Progenitor cell of endocrine pancreas (in vitro differentiated cells): ENCODE measurements around the gene NXPH4. TPM values are rescaled to one million over a fixed set of nuclear protein-coding genes. Genes with fewer than 3 reads are reported as not detected.
A peak's percentile ranks its signal among the peaks of the same experiment; 100 is the strongest.

Experiments used
- DNase-seq: peaks from one replicate; pipeline ENCODE4 v3.0.0; 2021; ENCODE audit warnings: low spot score; ENCODE audit not compliant: unreplicated experiment
- H3K27ac Mint-ChIP-seq: 2 replicates; pipeline ENCODE4 v1.8.0; 2021; ENCODE audit warnings: mild to moderate bottlenecking, moderate library complexity, mixed read lengths
- H3K27me3 Mint-ChIP-seq: 2 replicates; pipeline ENCODE4 v1.8.0; 2021; ENCODE audit warnings: mixed read lengths
- H3K36me3 Mint-ChIP-seq: 2 replicates; pipeline ENCODE4 v1.8.0; 2022; ENCODE audit warnings: mixed read lengths; ENCODE audit not compliant: insufficient read depth
- H3K4me1 Mint-ChIP-seq: 2 replicates; pipeline ENCODE4 v1.8.0; 2021; ENCODE audit warnings: low read depth, mixed read lengths
- H3K4me3 Mint-ChIP-seq: 2 replicates; pipeline ENCODE4 v1.8.0; 2021; ENCODE audit warnings: low read depth, mild to moderate bottlenecking, moderate library complexity, mixed read lengths
- H3K9me3 Mint-ChIP-seq: 2 replicates; pipeline ENCODE4 v1.8.0; 2021; ENCODE audit warnings: low read depth, mixed read lengths
- total RNA-seq: library from RNA; stranded (reverse); gene quantifications from 2 replicates; pipeline ENCODE4 v1.2.1, GENCODE V29; 2021
- TF ChIP-seq, protein P1 (sequence below): fragments of 200-600 bp; sonication (generic); IDR thresholded peaks from one replicate; pipeline ENCODE4 v1.5.0; 2021; ENCODE audit warnings: antibody characterized with exemption, mild to moderate bottlenecking; ENCODE audit not compliant: unreplicated experiment

NXPH4 gene
- total RNA-seq, 1 donor from 2014 or later: 2.0 TPM

- TF ChIP-seq, protein P1, sequence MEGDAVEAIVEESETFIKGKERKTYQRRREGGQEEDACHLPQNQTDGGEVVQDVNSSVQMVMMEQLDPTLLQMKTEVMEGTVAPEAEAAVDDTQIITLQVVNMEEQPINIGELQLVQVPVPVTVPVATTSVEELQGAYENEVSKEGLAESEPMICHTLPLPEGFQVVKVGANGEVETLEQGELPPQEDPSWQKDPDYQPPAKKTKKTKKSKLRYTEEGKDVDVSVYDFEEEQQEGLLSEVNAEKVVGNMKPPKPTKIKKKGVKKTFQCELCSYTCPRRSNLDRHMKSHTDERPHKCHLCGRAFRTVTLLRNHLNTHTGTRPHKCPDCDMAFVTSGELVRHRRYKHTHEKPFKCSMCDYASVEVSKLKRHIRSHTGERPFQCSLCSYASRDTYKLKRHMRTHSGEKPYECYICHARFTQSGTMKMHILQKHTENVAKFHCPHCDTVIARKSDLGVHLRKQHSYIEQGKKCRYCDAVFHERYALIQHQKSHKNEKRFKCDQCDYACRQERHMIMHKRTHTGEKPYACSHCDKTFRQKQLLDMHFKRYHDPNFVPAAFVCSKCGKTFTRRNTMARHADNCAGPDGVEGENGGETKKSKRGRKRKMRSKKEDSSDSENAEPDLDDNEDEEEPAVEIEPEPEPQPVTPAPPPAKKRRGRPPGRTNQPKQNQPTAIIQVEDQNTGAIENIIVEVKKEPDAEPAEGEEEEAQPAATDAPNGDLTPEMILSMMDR: peak; percentile 76
- Mint-ChIP-seq H3K27ac (peak overlapping the region; percentile 54), H3K4me3 (peak overlapping the region; percentile 66), H3K9me3 (no peaks in the 10 kb centered on the region), H3K4me1 (peaks cover 19% of the 10 kb centered on the region), H3K27me3 (peaks cover 62% of the 10 kb centered on the region), H3K36me3 (no peaks in the 10 kb centered on the region)
- DNase-seq: peak; percentile 88
Measured at GRCh38 chr12:57242691-57243454, 26.3 kb downstream of the NXPH4 start.

DNA sequence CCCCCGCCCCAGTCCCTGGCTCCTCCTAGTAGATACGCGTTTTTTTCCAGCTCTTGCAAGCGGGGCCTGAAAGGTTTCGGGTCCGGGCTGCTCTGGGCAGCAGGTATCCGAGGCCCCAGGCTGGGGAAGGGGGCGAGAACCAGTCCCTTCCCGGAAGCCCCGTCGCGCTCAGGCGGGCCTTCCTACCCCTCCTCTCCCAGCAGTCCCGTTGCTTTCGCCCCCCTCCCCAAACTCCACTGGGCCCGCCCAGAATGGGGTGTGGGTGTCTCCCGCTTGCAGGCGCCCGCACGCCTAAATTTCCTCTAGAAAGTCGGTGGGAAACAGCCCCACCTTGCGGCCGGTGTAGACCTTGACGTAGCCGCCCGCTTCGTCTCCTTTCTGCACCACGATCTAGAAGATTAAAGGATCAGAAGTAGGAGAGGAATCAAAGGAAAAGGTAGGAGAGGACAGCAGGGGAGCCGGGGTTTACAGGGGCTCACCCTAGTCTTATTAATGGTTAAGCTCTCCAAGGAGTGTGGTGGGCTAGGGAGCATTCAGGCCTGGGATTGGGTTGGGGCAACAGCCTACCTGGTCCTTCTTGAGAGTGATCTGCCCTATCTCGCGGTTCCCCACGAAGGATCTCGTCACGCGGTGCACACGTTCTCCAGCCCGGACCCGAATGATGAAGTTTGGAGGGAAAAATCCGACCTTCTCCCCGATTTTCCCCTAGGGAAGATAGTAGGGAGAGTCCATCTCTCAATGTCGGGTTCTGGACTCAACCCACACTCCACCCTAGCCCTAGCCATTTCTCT lies 27.1 kb downstream of the NXPH4 start:
- Mint-ChIP-seq H3K4me1 (peaks cover 17% of the 10 kb centered on the region), H3K27ac (no peak overlapping the region), H3K4me3 (peak overlapping the region; percentile 66), H3K27me3 (peaks cover 55% of the 10 kb centered on the region), H3K9me3 (no peaks in the 10 kb centered on the region), H3K36me3 (no peaks in the 10 kb centered on the region)
- peak; percentile 67 for DNase-seq
- TF ChIP-seq, protein P1: peak; percentile 77

DNA sequence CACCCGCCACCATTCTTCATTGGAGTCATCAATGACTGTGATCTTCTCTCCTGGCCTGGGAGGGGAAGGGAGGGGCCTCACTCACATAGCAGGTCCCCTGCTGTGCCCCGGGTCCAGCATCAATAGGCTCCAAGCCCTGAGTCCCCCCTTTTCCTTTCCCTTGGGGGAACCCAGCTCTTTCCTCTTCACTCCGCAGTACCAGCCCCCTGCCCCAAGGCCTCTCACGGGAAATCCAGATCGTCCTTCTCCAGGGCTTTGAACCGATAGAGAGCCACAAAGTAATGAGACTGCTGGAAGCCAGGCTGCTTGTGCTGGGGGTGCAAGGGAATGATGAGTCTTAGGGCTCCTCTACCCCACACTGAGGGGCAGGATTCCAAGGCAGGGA lies 27.7 kb downstream of the NXPH4 start:
- Mint-ChIP-seq H3K4me3 (no peak overlapping the region), H3K36me3 (no peaks in the 10 kb centered on the region), H3K27me3 (peaks cover 51% of the 10 kb centered on the region), H3K27ac (no peak overlapping the region), H3K4me1 (peaks cover 14% of the 10 kb centered on the region), H3K9me3 (no peaks in the 10 kb centered on the region)
- no peak for DNase-seq
- TF ChIP-seq, protein P1: no peak

GRCh38 chr12:57247041-57247440 lies 30.4 kb downstream of the NXPH4 start:
- TF ChIP-seq, protein P1: no peak
- peaks cover 24% of the 10 kb centered on the region for H3K27me3 Mint-ChIP-seq
- no peak overlapping the region for H3K4me3 Mint-ChIP-seq
- H3K4me1 Mint-ChIP-seq: peaks cover 4% of the 10 kb centered on the region
- no peak for DNase-seq
- H3K36me3 Mint-ChIP-seq: no peaks in the 10 kb centered on the region
- H3K9me3 Mint-ChIP-seq: no peaks in the 10 kb centered on the region
- no peak overlapping the region for H3K27ac Mint-ChIP-seq

DNA sequence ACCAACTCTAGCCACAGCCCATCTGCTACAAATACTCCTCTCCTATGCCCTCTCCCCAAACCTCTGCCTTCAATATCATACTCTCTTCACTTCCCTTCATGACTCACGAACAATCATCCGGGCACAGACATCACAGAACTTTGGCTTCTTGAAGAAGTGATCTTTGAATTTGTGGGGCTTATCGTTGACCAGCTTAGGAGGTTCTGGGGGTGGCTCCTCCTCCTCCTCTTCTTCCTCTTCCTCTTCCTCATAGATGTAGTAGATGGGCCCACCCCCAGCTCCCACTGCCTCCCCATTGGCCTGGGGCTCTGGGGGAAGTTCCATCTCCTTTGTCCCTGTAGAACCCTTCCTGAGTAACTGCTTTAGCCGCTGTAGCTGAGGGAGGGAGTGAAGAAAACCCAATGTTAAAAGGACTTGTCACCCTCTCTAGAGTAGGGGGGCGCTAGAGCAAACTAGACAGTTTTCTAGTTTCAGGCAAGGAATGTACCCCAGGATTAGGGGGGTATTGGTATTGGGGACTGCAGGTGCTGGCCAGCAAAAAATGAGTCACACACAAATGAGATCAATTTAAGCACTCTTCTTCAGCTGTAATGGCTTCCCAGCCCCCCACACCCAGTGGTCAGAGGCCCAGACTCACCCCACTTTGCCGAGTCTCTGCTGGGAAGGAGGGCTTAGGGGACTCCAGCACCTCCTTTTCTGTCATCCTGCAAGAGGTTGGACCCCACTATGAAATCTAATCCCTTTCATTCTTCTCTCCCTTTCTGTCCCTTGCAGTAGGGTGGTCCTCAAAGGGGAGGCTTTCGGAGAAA lies 32.5 kb downstream of the NXPH4 start:
- Mint-ChIP-seq H3K36me3 (peaks cover 1% of the 10 kb centered on the region), H3K9me3 (no peaks in the 10 kb centered on the region), H3K27ac (no peak overlapping the region), H3K27me3 (peaks cover 10% of the 10 kb centered on the region), H3K4me3 (no peak overlapping the region), H3K4me1 (no peaks in the 10 kb centered on the region)
- no peak for DNase-seq
- TF ChIP-seq, protein P1: no peak
